ENCODE measurements around the gene HDAC4.
A peak's percentile ranks its signal among the peaks of the same experiment; 100 is the strongest.

HDAC4 gene

DNA sequence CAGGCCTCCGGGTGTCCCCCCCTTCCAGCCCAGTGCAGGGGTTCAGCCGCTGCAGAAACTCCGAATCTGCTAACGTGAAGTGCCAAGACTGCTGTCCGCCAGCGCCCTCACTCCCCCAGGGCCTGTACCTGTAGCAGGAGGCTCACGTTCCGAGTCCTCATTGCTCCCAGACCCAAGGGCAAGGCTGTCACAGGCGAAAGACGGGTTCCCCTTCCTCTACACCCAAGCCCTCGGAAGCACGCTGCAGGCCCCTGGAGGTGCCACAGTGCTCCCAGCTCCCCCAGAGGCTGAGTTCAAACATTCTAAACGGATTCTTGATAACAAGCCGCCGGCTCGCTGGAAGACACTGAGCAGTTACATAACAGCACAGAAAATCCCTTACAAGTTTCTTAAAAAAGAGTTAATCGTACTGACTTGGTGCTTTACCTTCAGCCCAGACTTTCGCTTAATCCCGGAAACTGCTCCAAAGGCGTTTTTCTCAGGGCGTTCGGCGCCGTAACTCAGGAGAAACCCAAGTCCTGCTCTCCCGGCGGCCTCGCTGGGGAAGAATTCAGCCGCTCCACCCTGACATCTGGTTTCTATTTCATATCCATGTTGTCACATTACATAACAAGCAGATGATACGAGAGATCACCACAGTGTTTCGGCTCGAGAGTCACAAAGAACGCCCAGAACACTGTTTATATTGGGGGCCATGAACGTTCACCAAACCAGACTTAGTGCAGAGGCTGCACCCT is 92.0 kb downstream of the HDAC4 start:
- DNase-seq (ENCODE audit: low read depth in 2 of 2), result no peak

- no peak for DNase-seq (ENCODE audit: low read depth in 2 of 2)
Measured at GRCh38 chr2:239307921-239308613, 92.8 kb downstream of the HDAC4 start.

DNA sequence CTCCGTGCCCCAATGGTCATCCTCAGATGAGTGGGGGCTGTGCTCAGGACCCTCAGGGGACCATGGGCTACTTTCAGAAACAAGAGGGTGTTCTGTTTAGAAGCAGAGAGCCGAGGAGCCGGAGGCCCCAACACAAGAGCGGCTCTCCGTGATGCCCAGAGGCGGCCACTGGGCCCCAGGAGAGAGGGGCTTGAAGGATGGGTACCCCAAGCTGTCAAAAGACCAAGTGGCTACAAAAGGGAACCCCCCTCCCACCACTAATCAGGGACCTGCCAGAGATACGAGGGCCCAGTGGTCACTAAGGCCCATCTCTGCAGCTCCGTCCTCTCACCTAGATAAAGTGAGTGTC is 93.6 kb downstream of the HDAC4 start:
- DNase-seq (ENCODE audit: low read depth in 2 of 2), result no peak

GRCh38 chr2:239306274-239307220 is 94.3 kb downstream of the HDAC4 start:
- DNase-seq (ENCODE audit: low read depth in 2 of 2), result no peak

DNA sequence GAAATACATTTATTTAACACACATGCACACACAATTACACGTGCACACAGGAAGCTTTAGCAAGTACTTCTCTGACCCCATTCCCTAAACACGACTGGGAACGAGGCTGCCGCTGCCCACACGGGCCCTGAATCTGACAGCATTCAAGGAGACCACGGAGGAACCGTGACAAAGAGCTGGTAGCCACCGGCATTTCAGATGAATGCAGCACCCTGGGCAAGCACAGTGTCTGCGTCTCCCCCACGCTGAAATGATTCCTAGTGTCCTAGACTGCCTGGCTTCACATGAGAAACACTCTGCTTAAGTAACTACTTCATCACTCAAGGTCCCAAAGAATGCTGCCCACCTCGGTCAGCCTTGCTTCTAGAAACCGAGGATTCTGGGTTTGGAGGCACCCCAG is 95.0 kb downstream of the HDAC4 start:
- no peak for DNase-seq (ENCODE audit: low read depth in 2 of 2)

- DNase-seq (ENCODE audit: low read depth in 2 of 2), result no peak
Measured at GRCh38 chr2:239305222-239305575, 95.6 kb downstream of the HDAC4 start.

GRCh38 chr2:239304533-239305221 is 96.1 kb downstream of the HDAC4 start:
- DNase-seq (ENCODE audit: low read depth in 2 of 2), result no peak

- DNase-seq (ENCODE audit: low read depth in 2 of 2), result no peak
Measured at GRCh38 chr2:239303711-239304532, 96.9 kb downstream of the HDAC4 start.

DNA sequence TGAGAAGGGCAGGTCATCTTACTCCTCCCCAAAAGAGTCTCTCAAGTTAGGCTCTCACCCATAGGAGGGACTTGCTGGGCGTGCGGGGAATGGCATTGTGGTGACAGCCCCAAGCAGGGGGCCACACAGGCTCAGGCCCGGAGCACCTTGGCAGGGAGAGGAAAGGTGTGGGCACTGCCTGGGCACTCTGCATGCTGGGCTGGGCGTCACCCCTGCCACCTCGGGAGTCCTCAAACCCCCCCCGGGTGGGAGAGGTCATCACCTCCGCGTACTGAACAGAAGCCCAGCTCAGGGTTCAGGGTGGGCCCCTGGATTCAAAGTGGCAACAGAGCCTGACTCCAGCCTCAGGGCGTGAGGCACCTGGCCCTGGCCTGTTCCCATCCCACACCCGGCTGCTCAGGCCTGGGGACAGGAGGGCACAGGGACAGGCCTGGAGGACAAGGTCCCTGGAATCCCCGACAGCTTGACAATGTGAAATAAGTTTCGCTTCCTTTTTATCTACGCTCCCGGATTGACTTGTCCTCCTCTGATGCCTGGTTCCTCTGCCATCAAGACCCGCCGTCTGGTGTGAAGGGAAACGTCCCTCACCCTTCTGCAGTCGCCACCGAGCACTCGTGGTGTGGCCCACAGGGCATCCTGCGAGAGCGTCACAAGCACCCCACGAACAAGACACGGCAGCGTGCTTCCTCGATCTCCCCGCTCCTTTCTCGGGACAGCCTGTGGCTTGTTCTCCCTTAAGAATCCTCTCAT is 97.8 kb downstream of the HDAC4 start:
- no peak for DNase-seq (ENCODE audit: low read depth in 2 of 2)

- no peak for DNase-seq (ENCODE audit: low read depth in 2 of 2)
Measured at GRCh38 chr2:239302083-239302807, 98.6 kb downstream of the HDAC4 start.

DNA sequence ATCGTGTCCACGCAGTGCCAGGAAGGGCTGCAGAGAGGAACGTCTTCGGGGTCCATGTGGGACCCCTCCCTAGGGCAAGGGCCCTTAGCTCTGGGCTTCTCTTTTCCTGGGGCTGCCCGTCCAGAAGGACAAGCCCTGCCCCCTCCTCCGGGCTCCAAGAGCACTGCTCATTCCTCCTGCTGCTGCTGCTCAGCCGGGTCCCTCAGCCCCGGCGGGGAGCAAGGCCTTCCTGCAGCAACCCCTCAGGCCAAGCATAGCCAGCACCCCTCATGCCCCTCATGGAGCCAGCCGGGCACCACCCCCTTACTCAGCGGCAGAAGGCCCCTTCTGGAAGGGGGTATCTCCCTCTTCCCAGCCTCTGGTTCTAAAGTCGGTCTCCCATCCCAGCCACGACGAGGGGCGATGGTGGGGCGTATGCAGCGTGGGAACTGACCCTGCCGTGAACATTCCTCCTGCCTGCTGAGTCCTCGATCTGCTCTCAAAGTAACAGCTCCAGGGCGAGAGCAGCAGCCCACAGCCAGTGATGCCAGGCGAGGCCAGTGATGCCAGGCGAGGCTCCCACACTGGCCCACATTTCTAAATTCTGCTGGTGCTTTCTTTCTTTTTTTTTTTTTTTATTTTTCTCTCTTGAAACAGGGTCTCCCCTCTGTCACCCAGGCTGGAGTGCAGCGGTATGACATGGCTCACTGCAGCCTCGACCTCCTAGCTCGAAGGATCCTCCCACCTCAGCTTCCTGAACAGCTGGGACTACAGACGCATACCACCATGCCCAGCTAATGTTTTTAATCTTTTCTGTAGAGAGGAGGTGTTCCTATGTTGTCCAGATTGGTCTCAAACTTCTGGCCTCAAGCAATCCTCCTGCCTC is 99.7 kb downstream of the HDAC4 start:
- no peak for DNase-seq (ENCODE audit: low read depth in 2 of 2)

DNA sequence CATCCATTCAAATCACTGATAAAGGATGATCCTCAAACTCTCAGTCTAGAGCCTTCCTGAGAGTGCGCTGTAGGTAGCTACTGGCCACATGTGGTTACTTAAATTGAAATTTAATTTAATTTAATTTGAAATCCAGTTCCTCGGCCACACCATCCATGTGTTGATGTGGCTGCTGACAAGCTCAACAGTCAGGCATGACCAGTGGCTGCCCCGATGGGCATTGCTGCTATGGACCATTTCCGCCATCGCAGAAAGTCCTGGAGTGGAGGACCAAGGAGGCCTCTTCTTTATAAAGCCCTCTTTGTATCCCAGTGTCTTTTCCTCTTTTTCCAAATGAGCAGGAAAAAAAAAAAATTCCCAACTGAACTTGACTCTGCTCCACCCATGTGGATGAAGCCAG is 100.6 kb downstream of the HDAC4 start:
- no peak for DNase-seq (ENCODE audit: low read depth in 2 of 2)

DNA sequence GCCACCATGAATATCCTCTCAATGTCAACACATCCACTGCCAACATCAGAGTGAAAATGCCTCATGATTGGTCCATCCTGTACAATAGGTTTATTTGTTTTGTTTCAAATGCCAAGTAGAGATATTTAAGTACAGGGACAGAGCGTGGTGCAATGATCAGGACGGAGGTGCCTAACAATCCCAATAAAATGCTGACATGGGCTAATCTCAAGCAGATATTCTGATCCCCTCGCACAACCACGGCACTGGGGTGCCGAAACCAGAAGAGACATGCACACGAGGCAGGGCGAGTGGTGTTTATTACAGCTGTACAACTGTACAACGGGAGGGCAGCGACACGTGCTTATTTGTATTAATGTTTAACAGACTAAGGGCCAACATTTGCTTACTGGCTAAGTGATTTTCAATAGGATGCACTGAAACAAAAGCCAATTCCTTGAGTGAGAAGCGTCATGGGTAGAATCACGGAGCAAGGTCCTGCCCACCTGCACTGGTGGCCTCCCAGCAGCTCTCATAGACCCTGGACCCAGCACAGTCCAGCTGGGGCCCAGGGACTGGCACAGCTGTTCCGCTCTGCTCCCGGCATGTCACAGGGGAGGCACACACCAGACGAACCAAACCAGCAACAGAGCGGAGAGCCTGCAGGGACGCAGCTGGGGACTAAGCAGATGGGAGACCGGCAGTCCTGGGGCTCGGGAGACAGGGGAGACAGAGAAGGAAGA is 101.4 kb downstream of the HDAC4 start:
- no peak for DNase-seq (ENCODE audit: low read depth in 2 of 2)

GRCh38 chr2:239298116-239298804 is 102.6 kb downstream of the HDAC4 start:
- DNase-seq (ENCODE audit: low read depth in 2 of 2), result peak; percentile 16 to 57

- DNase-seq (ENCODE audit: low read depth in 2 of 2), result no peak
Measured at GRCh38 chr2:239297142-239298004, 103.4 kb downstream of the HDAC4 start.
